ENCODE measurements around the gene MDH2. TPM values are rescaled to one million over a fixed set of nuclear protein-coding genes. Genes with fewer than 3 reads are reported as not detected.

The MDH2 gene
- total and polyA plus RNA-seq, 2 of the 4 experiments (the other 2 are of a cell fraction): 55.4 to 206 TPM

DNA sequence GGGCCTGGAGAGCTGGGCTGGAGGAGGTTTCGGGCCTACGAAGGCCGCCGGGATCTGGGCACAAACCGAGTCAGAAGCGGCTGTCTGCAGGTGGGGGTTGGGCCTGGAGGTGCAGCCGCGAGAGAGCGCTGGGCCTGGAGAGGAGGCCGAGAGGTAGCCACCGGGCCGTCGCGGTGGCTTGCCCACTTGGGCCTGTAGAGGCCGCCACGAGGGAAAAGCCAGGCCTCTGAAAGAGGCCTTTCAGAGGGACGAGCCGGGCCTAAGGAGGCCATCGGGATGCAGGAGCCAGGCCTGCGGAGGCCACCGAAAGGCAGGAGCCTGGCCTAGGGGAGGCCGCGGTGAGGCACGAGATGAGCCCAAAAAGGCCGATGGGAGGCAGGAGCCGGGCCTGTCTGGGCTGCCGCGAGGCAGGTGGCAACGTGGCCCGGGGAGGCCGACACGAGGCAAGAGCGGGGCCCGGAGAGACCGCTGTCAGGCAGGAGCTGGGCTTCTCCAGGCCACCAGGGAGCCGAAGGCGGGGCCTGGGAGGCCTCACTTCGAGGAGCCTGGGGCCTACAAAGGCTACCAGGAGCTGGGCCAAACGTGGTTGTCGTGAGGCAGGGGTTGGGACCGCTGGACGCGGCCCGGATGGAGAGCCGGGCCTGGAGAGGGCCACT lies 25.6 kb downstream of the MDH2 start:
- H3K27ac ChIP-seq (ENCODE audit: insufficient read depth, low read length): no peak overlapping the region
- CTCF ChIA-PET: no interaction called here

More for the DNA sequence above, 25.6 kb downstream of the MDH2 start:
- Histone ChIP-seq H4K20me1 (ENCODE audit: insufficient read depth, low read length) (no peaks in the 10 kb centered on the region), H3K4me3 (ENCODE audit: insufficient read depth, low read depth, low read length) (no peak overlapping the region), H3K27me3 (ENCODE audit: control insufficient read depth, insufficient read depth, low read length) (no peaks in the 10 kb centered on the region), H3K4me2 (ENCODE audit: low read depth, low read length) (no peak overlapping the region), H2AFZ (replicated peaks; ENCODE audit: low read length, poor library complexity) (no peak overlapping the region), H3K14ac (replicated peaks; ENCODE audit: low read depth, low read length) (no peak overlapping the region), H4K91ac (ENCODE audit: insufficient read depth, low read depth, low read length) (no peak overlapping the region), H4K5ac (ENCODE audit: low read depth, low read length) (no peak overlapping the region), H3K9me1 (ENCODE audit: insufficient read depth, low read length) (peaks cover 14% of the 10 kb centered on the region), H3K56ac (ENCODE audit: extremely low read depth, insufficient read depth, low read length) (no peak overlapping the region), H3K9me3 (ENCODE audit: control insufficient read depth, insufficient read depth, low read length) (peaks cover 5% of the 10 kb centered on the region), H2BK5ac (ENCODE audit: low read depth, low read length, poor library complexity, severe bottlenecking) (no peak overlapping the region), H3K9ac (ENCODE audit: low read depth, low read length) (no peak overlapping the region), H4K8ac (ENCODE audit: low read depth in 2 of 2, low read length in 2 of 2) (no peak overlapping the region), H2BK20ac (ENCODE audit: low read depth, low read length) (no peak overlapping the region), H3K23ac (ENCODE audit: low read depth, low read length) (no peak overlapping the region), H3K36me3 (ENCODE audit: control insufficient read depth, insufficient read depth, low read length) (no peaks in the 10 kb centered on the region), H2BK120ac (ENCODE audit: low read depth, low read length) (no peak overlapping the region), H3K79me1 (ENCODE audit: low read depth in 1 of 2, low read length in 2 of 2) (no peaks in the 10 kb centered on the region), H2BK15ac (ENCODE audit: low read depth, low read length) (no peak overlapping the region), H3K18ac (ENCODE audit: low read depth, low read length) (no peak overlapping the region), H2AK9ac (replicated peaks; ENCODE audit: low read depth, low read length, poor library complexity) (no peak overlapping the region), H2AK5ac (ENCODE audit: low read depth, low read length) (no peak overlapping the region), H3K4me1 (ENCODE audit: control insufficient read depth, insufficient read depth, low read length) (peaks cover 6% of the 10 kb centered on the region), H3K4ac (ENCODE audit: low read depth, low read length) (no peak overlapping the region)
- BruUV-seq (replicated peaks): no TSS peak
- in situ Hi-C loops (cut with MboI; ENCODE audit: low sequenced_read_pairs) (no loop called here), intact Hi-C loops (cut with micrococcal nuclease) (no loop called here), dilution Hi-C loops (cut with HindIII; ENCODE audit: low sequenced_read_pairs, unreplicated experiment) (no loop called here)
- ATAC-seq (ENCODE audit: low read depth) (no peak), DNase-seq (no peak)
- WGBS, 2 experiments (ENCODE audit: extremely low coverage in 2 of 2, insufficient read length in 1 of 2): 94% methylated on average over 36 of the region's 45 CpGs; no CpG with 5 or more reads in 1 of the 2 experiments
- POLR2A ChIA-PET (ENCODE audit: unreplicated experiment): interaction anchor here (0.6 kb wide), 1 partner anchor 286 kb away, joined by 5 read pairs; no protein-coding TSS in a partner anchor
- TF ChIP-seq CEBPB (IDR thresholded peaks at IDR 0.05; ENCODE audit: low read depth, low read length) (no peak), POLR2A (IDR thresholded peaks at IDR 0.05; ENCODE audit: low read depth, low read length) (no peak), MAZ (IDR thresholded peaks at IDR 0.05; ENCODE audit: borderline replicate concordance, low read depth, low read length) (no peak), MAFK (IDR thresholded peaks at IDR 0.05; ENCODE audit: low read depth, low read length) (no peak), RFX5 (IDR thresholded peaks at IDR 0.05; ENCODE audit: low read depth, low read length) (no peak), RAD21 (IDR thresholded peaks at IDR 0.05; ENCODE audit: low read length) (no peak), RCOR1 (IDR thresholded peaks at IDR 0.05; ENCODE audit: insufficient replicate concordance, low read length) (no peak), FOS (IDR thresholded peaks at IDR 0.05; ENCODE audit: low read depth, low read length) (no peak), CHD1 (IDR thresholded peaks at IDR 0.05; ENCODE audit: low read depth, low read length) (no peak), NFE2L2 (IDR thresholded peaks at IDR 0.05; ENCODE audit: low read depth, low read length) (no peak), BHLHE40 (IDR thresholded peaks at IDR 0.05; ENCODE audit: low read depth, low read length) (no peak), MXI1 (IDR thresholded peaks at IDR 0.05; ENCODE audit: borderline replicate concordance, low read depth, low read length) (no peak), SMC3 (IDR thresholded peaks at IDR 0.05; ENCODE audit: low read depth, low read length) (no peak)
- TF ChIP-seq, protein P1, sequence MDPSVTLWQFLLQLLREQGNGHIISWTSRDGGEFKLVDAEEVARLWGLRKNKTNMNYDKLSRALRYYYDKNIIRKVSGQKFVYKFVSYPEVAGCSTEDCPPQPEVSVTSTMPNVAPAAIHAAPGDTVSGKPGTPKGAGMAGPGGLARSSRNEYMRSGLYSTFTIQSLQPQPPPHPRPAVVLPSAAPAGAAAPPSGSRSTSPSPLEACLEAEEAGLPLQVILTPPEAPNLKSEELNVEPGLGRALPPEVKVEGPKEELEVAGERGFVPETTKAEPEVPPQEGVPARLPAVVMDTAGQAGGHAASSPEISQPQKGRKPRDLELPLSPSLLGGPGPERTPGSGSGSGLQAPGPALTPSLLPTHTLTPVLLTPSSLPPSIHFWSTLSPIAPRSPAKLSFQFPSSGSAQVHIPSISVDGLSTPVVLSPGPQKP (IDR thresholded peaks at IDR 0.05; ENCODE audit: borderline replicate concordance, low read depth, low read length): no peak
- TF ChIP-seq, protein P2, sequence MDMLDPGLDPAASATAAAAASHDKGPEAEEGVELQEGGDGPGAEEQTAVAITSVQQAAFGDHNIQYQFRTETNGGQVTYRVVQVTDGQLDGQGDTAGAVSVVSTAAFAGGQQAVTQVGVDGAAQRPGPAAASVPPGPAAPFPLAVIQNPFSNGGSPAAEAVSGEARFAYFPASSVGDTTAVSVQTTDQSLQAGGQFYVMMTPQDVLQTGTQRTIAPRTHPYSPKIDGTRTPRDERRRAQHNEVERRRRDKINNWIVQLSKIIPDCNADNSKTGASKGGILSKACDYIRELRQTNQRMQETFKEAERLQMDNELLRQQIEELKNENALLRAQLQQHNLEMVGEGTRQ (IDR thresholded peaks at IDR 0.05; ENCODE audit: low read depth, low read length): no peak
- TF ChIP-seq, protein P3, sequence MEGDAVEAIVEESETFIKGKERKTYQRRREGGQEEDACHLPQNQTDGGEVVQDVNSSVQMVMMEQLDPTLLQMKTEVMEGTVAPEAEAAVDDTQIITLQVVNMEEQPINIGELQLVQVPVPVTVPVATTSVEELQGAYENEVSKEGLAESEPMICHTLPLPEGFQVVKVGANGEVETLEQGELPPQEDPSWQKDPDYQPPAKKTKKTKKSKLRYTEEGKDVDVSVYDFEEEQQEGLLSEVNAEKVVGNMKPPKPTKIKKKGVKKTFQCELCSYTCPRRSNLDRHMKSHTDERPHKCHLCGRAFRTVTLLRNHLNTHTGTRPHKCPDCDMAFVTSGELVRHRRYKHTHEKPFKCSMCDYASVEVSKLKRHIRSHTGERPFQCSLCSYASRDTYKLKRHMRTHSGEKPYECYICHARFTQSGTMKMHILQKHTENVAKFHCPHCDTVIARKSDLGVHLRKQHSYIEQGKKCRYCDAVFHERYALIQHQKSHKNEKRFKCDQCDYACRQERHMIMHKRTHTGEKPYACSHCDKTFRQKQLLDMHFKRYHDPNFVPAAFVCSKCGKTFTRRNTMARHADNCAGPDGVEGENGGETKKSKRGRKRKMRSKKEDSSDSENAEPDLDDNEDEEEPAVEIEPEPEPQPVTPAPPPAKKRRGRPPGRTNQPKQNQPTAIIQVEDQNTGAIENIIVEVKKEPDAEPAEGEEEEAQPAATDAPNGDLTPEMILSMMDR (conservative IDR thresholded peaks at IDR 0.05; ENCODE audit: low read depth, low read length): no peak
